ENCODE measurements around the gene PGA4.
"Not testable (repeated sequence)": the region's sequence is repeated elsewhere in the genome, so short reads cannot be mapped to it uniquely, and the experiment has no call there.

The PGA4 gene

GRCh38 chr11:61222047-61222446 lies at the start of gene PGA4:
Gene PGA4 (plus strand): TSS chr11:61222347. CDS start chr11:61222401, 54 bp downstream.
- DNase-seq = not testable (repeated sequence)

GRCh38 chr11:61172356-61172755 lies 49.8 kb upstream of the PGA4 start:
- DNase-seq = no peak

GRCh38 chr11:61172888-61173287 lies 49.3 kb upstream of the PGA4 start:
- no peak for DNase-seq

GRCh38 chr11:61173456-61173855 lies 48.7 kb upstream of the PGA4 start:
- DNase-seq = peak; percentile 91

- peak; percentile 92 for DNase-seq
Observed at GRCh38 chr11:61174273-61174672, 47.9 kb upstream of the PGA4 start.

- no peak for DNase-seq
Observed at GRCh38 chr11:61174949-61175348, 47.2 kb upstream of the PGA4 start.

- DNase-seq = no peak
Observed at GRCh38 chr11:61176446-61176845, 45.7 kb upstream of the PGA4 start.

- not testable (repeated sequence) for DNase-seq
Observed at GRCh38 chr11:61180205-61180604, 41.9 kb upstream of the PGA4 start.

GRCh38 chr11:61181489-61181888 lies 40.7 kb upstream of the PGA4 start:
- DNase-seq = no peak

GRCh38 chr11:61183645-61184044 lies 38.5 kb upstream of the PGA4 start:
- no peak for DNase-seq

GRCh38 chr11:61186504-61186903 lies 35.6 kb upstream of the PGA4 start:
- DNase-seq = no peak

- peak; percentile 80 for DNase-seq
Observed at GRCh38 chr11:61187505-61188130, 34.5 kb upstream of the PGA4 start.

- DNase-seq = no peak
Observed at GRCh38 chr11:61189933-61190332, 32.2 kb upstream of the PGA4 start.

GRCh38 chr11:61193596-61193995 lies 28.6 kb upstream of the PGA4 start:
- DNase-seq = peak; percentile 31

- DNase-seq = no peak
Observed at GRCh38 chr11:61194169-61194671, 27.9 kb upstream of the PGA4 start.

GRCh38 chr11:61194981-61195695 lies 27.0 kb upstream of the PGA4 start:
- no peak for DNase-seq

- no peak for DNase-seq
Observed at GRCh38 chr11:61195719-61196118, 26.4 kb upstream of the PGA4 start.

- no peak for DNase-seq
Observed at GRCh38 chr11:61198361-61198760, 23.8 kb upstream of the PGA4 start.

GRCh38 chr11:61198948-61199523 lies 23.1 kb upstream of the PGA4 start:
- DNase-seq = no peak

GRCh38 chr11:61201476-61201875 lies 20.7 kb upstream of the PGA4 start:
- no peak for DNase-seq

GRCh38 chr11:61202950-61203746 lies 19.0 kb upstream of the PGA4 start, which contains the start of gene PGA3:
Gene PGA3 (plus strand): TSS chr11:61203515. CDS start chr11:61203565, 50 bp downstream.
- not testable (repeated sequence) for DNase-seq

- DNase-seq = not testable (repeated sequence)
Observed at GRCh38 chr11:61203873-61204272, 18.3 kb upstream of the PGA4 start.

- not testable (repeated sequence) for DNase-seq
Observed at GRCh38 chr11:61204502-61205059, 17.6 kb upstream of the PGA4 start.

Measured in NCI-H146 (cell line).